NCI-H2171 (cell line): Measurements from ENCODE around the gene SIDT1.
"Not testable (repeated sequence)": the region's sequence is repeated elsewhere in the genome, so short reads cannot be mapped to it uniquely, and the experiment has no call there.

ENCODE experiments used
- DNase-seq: peaks from one replicate; lab custom pipeline; 2025; lab: John Stamatoyannopoulos, UW

The SIDT1 gene

GRCh38 chr3:113634782-113635474 is 102.6 kb downstream of the SIDT1 start:
- no peak for DNase-seq

- DNase-seq: not testable (repeated sequence)
Measured at GRCh38 chr3:113636034-113636433, 103.7 kb downstream of the SIDT1 start.

GRCh38 chr3:113637756-113638155 is 105.4 kb downstream of the SIDT1 start:
- DNase-seq: no peak

- DNase-seq: no peak
Measured at GRCh38 chr3:113638910-113639309, 106.6 kb downstream of the SIDT1 start.

GRCh38 chr3:113643583-113643982 is 111.2 kb downstream of the SIDT1 start:
- no peak for DNase-seq

- no peak for DNase-seq
Measured at GRCh38 chr3:113648524-113648923, 116.2 kb downstream of the SIDT1 start.

- peak; percentile 48 for DNase-seq
Measured at GRCh38 chr3:113649174-113649845, 117.0 kb downstream of the SIDT1 start.

- DNase-seq: no peak
Measured at GRCh38 chr3:113654310-113654709, 122.0 kb downstream of the SIDT1 start.

- no peak for DNase-seq
Measured at GRCh38 chr3:113654851-113655250, 122.5 kb downstream of the SIDT1 start.

GRCh38 chr3:113658107-113658506 is 125.8 kb downstream of the SIDT1 start:
- no peak for DNase-seq

GRCh38 chr3:113659101-113659541 is 126.8 kb downstream of the SIDT1 start:
- DNase-seq: peak; percentile 74

GRCh38 chr3:113659996-113660395 is 127.6 kb downstream of the SIDT1 start:
- DNase-seq: no peak

- DNase-seq: no peak
Measured at GRCh38 chr3:113660458-113660857, 128.1 kb downstream of the SIDT1 start.

- DNase-seq: peak; percentile 29
Measured at GRCh38 chr3:113660896-113661295, 128.5 kb downstream of the SIDT1 start.

- DNase-seq: no peak
Measured at GRCh38 chr3:113662824-113663223, 130.5 kb downstream of the SIDT1 start.

- DNase-seq: no peak
Measured at GRCh38 chr3:113663324-113663750, 131.0 kb downstream of the SIDT1 start.

- DNase-seq: no peak
Measured at GRCh38 chr3:113663761-113664160, 131.4 kb downstream of the SIDT1 start.

GRCh38 chr3:113664523-113665094 is 132.3 kb downstream of the SIDT1 start:
- no peak for DNase-seq

GRCh38 chr3:113668015-113668414 is 135.7 kb downstream of the SIDT1 start:
- DNase-seq: no peak

GRCh38 chr3:113673593-113673992 is 141.2 kb downstream of the SIDT1 start:
- no peak for DNase-seq

GRCh38 chr3:113676261-113676660 is 143.9 kb downstream of the SIDT1 start:
- no peak for DNase-seq

GRCh38 chr3:113677737-113678136 is 145.4 kb downstream of the SIDT1 start:
- no peak for DNase-seq

- no peak for DNase-seq
Measured at GRCh38 chr3:113678773-113679172, 146.4 kb downstream of the SIDT1 start.
